ENCODE data around the gene SNX5. TPM values are rescaled to one million over a fixed set of nuclear protein-coding genes. Genes with fewer than 3 reads are reported as not detected.

SNX5 gene
- total and polyA plus RNA-seq, 2 of the 8 experiments (the other 6 are each of a cell fraction or from before 2014, with no cell fraction given): 155 to 194 TPM

DNA sequence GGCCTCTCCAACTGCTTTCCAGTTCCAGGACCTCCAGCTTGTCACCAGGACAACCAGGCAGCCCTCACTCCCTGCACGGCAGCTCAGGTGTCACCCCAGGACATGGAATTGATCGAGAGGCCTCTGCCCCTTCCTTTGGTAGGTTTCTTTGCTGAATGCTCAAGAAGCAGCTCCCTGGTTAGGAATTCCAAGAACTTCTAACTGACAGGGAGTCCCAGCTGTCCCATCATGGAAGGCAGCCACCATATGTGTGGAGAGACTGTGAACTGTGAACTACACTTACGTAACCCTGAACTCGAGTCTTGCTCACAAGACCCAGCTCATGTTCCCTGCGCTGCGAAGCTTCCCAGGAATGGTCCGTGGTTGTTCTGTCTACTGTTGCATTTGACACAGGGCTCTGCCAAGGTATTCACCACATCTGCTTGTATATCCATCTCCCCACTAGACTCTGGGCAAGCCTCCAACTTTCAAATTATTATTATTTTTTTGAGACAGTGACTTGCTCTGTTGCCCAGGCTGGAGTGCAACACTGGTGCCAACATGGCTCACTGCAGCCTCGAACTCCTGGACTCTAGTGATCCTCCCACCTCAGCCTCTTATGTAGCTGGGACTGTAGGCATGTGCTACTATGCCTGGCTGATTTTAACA, 35.9 kb upstream of the SNX5 start:
- Histone ChIP-seq H3K27ac (ENCODE audit: low read depth, low read length) (no peak overlapping the region), H3K23me2 (ENCODE audit: low read depth, low read length) (no peaks in the 10 kb centered on the region; the same call in 1 of the 2 replicates), H2AFZ (ENCODE audit: low read length) (no peak overlapping the region), H3K79me1 (ENCODE audit: low read depth, low read length) (no peaks in the 10 kb centered on the region), H4K5ac (ENCODE audit: insufficient read length, low read depth, low read length) (no peak overlapping the region), H2BK15ac (ENCODE audit: low read length) (no peak overlapping the region), H3K4me2 (ENCODE audit: insufficient read depth in 1 of 2, low read depth in 2 of 2, low read length in 2 of 2) (peak overlapping the region; percentile 28 to 29; a peak in 1 of 4 replicates), H3K56ac (replicated peaks; ENCODE audit: insufficient read length, low read depth, low read length) (no peak overlapping the region), H3K79me2 (ENCODE audit: control insufficient read depth in 1 of 2, insufficient read depth in 2 of 2, low read length in 2 of 2) (no peaks in the 10 kb centered on the region), H4K8ac (ENCODE audit: extremely low read depth, insufficient read depth, low read length) (no peak overlapping the region), H2BK120ac (replicated peaks; ENCODE audit: low read depth, low read length) (no peak overlapping the region), H4K20me1 (replicated peaks in 1 of 2; ENCODE audit: control insufficient read depth in 1 of 2, insufficient read depth in 2 of 2, low read length in 2 of 2) (no peaks in the 10 kb centered on the region), H2BK5ac (ENCODE audit: low read depth, low read length) (no peak overlapping the region), H4K91ac (replicated peaks; ENCODE audit: insufficient read length, low read length) (no peak overlapping the region), H2BK20ac (ENCODE audit: low read length) (no peak overlapping the region; the same call in 1 of the 2 replicates), H3K36me3 (ENCODE audit: control insufficient read depth in 2 of 4, insufficient read depth in 4 of 4, low read length in 3 of 4) (no peaks in the 10 kb centered on the region), H3K4me3 (ENCODE audit: extremely low read depth in 1 of 4, insufficient read depth in 2 of 4, low read depth in 3 of 4, low read length in 4 of 4) (no peak overlapping the region), H2AK5ac (ENCODE audit: low read depth, low read length) (no peak overlapping the region), H3K14ac (ENCODE audit: insufficient read length) (no peak overlapping the region), H3K4ac (replicated peaks; ENCODE audit: insufficient read length, low read depth, low read length) (no peak overlapping the region), H2BK12ac (ENCODE audit: low read depth, low read length) (peak overlapping the region; percentile 41; the same call in 1 of the 2 replicates), H3K27me3 (replicated peaks in 1 of 4; ENCODE audit: control insufficient read depth in 3 of 4, extremely low read depth in 1 of 4, insufficient read depth in 3 of 4, low read length in 3 of 4) (no peaks in the 10 kb centered on the region), H3K9ac (replicated peaks in 1 of 4; ENCODE audit: extremely low read depth in 1 of 4, low read depth in 3 of 4, low read length in 3 of 4) (no peak overlapping the region), H3K4me1 (replicated peaks in 1 of 4; ENCODE audit: control insufficient read depth in 3 of 4, insufficient read depth in 4 of 4, low read length in 3 of 4) (peaks cover 0 to 16% (median 8%) of the 10 kb centered on the region in 4 experiments; a peak in 6 of 7 replicates), H3K9me3 (ENCODE audit: insufficient read depth in 2 of 2, low read depth in 1 of 2, low read length in 1 of 2) (no peaks in the 10 kb centered on the region), H3K18ac (ENCODE audit: extremely low read depth, low read length) (no peak overlapping the region), H3K23ac (ENCODE audit: insufficient read length) (no peak overlapping the region)
- ChIA-PET CTCF (ENCODE audit: partially characterized antibody) (interaction anchor here (0.5 to 2.5 kb wide), 10 partner anchors 8 to 87 kb away, joined by 3 to 15 read pairs (median 4); no protein-coding TSS in a partner anchor), POLR2A (ENCODE audit: partially characterized antibody) (interaction anchor here (0.6 to 31.5 kb wide), 3 partner anchors 12 to 51 kb away, joined by 3 to 424 read pairs (median 4); partner anchors contain the start of genes MGME1 and SNX5)
- FAIRE-seq: no peak
- no peak for DNase-seq (ENCODE audit: low read depth in 1 of 2, low spot score in 2 of 2)
- WGBS, 2 experiments (ENCODE audit: extremely low coverage in 1 of 2, insufficient coverage in 1 of 2, insufficient read length in 1 of 2, insufficient replicate concordance in 2 of 2, low coverage in 1 of 2, low lambda C conversion rate in 2 of 2, missing lambda C conversion rate in 1 of 2): 91% methylated on average over 8 of the region's 8 CpGs; no CpG with 5 or more reads in 1 of the 2 experiments
- TF ChIP-seq GTF2F1 (IDR thresholded peaks at IDR 0.05; ENCODE audit: borderline replicate concordance, low read depth, low read length) (no peak), TEAD4 (IDR thresholded peaks at IDR 0.05; ENCODE audit: low read depth, low read length) (0 out of 2 replicates have a peak, but pooled peaks have one; percentile 3), SIN3A (conservative IDR thresholded peaks at IDR 0.05 in 1 of 2, IDR thresholded peaks at IDR 0.05 in 1 of 2; ENCODE audit: low read depth in 1 of 2, low read length in 2 of 2) (0 out of 4 replicates have a peak, but pooled peaks of 1 of the 2 experiments have one; percentile 9)
